Measurements from ENCODE around the gene ROBO4. TPM values are rescaled to one million over a fixed set of nuclear protein-coding genes. Genes with fewer than 3 reads are reported as not detected.
A peak's percentile ranks its signal among the peaks of the same experiment; 100 is the strongest.

Gene ROBO4
- total and polyA plus RNA-seq, 5 donors from 2014 or later = 0.05 to 1.0 TPM; not detected in 3

DNA sequence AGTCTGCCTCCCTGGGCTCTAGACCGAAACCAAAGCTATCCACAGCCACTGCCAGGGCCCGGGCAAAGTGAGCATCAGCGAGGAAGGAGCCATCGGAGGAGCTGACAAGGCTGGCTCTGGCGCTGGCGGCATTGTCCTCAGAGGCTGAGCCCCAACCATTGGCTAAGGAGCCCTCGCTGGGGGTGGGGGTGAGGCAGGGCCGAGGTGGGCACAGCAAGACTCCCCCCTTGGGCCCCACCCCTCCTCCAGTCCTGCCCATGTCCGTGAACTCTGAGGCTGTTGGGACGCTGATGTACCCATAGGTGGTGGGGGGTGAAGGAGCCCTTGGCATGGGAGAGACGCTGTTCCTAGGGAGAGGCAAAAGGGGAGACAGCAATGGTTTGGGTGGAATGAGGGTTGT is 11.2 kb downstream of the ROBO4 start:
- peaks cover 0 to 5% (median 0%) of the 10 kb centered on the region in 4 donors for H3K4me1 Mint-ChIP-seq
- no peak for DNase-seq
- H3K36me3 ChIP-seq (ENCODE audit: control insufficient read depth, insufficient read depth, low read length) = no peaks in the 10 kb centered on the region

DNA sequence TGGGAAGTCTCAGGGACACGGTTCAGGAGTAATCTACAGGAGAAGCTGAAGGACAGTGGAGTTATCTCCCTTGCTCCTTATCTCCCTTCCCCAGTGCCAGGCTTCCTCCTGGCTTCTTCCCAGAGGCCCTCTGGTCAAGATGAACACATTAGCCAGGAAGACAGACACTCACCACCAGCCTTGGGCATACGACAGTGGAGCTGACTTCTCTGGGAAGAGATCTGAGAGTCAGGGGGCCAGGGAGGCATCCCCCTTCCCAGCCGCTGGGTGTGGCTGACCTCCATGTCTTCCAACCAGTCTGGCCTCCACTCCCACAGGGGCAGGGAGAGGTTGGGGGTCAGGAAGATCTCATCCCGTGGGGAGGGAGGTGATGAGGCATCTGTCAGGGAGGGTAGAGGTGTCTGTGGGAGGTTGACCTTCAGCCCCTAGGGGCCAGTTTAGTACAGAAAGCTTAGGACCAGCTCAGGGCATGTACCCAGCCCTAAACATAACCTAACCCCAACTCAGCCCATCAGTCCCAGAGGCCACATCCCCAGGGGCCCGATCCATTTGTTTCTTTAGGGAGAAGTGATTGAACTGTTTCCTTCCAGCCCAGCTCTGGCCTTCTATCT is 12.7 kb downstream of the ROBO4 start:
- Mint-ChIP-seq H3K9me3 (peaks cover 0 to 2% (median 0%) of the 10 kb centered on the region in 7 donors), H3K4me3 (no peak overlapping the region), H3K27ac (no peak overlapping the region), H3K27me3 (peaks cover 11% of the 10 kb centered on the region), H3K36me3 (no peaks in the 10 kb centered on the region), H3K4me1 (peaks cover 0 to 5% (median 0%) of the 10 kb centered on the region in 4 donors)
- Histone ChIP-seq H3K36me3 (ENCODE audit: control insufficient read depth, insufficient read depth, low read length) (no peaks in the 10 kb centered on the region), H3K4me3 (ENCODE audit: low read depth, low read length) (no peak overlapping the region), H3K27ac (ENCODE audit: insufficient read depth, low read length, poor library complexity, severe bottlenecking) (no peak overlapping the region), H3K27me3 (ENCODE audit: control insufficient read depth, insufficient read depth, low read length) (no peaks in the 10 kb centered on the region), H3K4me1 (ENCODE audit: control insufficient read depth, insufficient read depth, low read length, poor library complexity, severe bottlenecking) (no peaks in the 10 kb centered on the region), H3K9me3 (ENCODE audit: control insufficient read depth in 2 of 2, low read length in 2 of 2) (no peaks in the 10 kb centered on the region)
- ATAC-seq (ENCODE audit: low read depth in 2 of 2) (no peak), DNase-seq (no peak)

More for the DNA sequence above, 11.2 kb downstream of the ROBO4 start:
- Mint-ChIP-seq H3K27ac (no peak overlapping the region), H3K27me3 (peaks cover 11% of the 10 kb centered on the region), H3K9me3 (peaks cover 0 to 2% (median 0%) of the 10 kb centered on the region in 7 donors), H3K4me3 (no peak overlapping the region), H3K36me3 (no peaks in the 10 kb centered on the region)
- Histone ChIP-seq H3K9me3 (ENCODE audit: control insufficient read depth in 2 of 2, low read length in 2 of 2) (no peaks in the 10 kb centered on the region), H3K27me3 (ENCODE audit: control insufficient read depth, insufficient read depth, low read length) (no peaks in the 10 kb centered on the region), H3K27ac (ENCODE audit: insufficient read depth, low read length, poor library complexity, severe bottlenecking) (no peak overlapping the region), H3K4me1 (ENCODE audit: control insufficient read depth, insufficient read depth, low read length, poor library complexity, severe bottlenecking) (no peaks in the 10 kb centered on the region), H3K4me3 (ENCODE audit: low read depth, low read length) (no peak overlapping the region)
- ATAC-seq (ENCODE audit: low read depth in 2 of 2) = no peak

DNA sequence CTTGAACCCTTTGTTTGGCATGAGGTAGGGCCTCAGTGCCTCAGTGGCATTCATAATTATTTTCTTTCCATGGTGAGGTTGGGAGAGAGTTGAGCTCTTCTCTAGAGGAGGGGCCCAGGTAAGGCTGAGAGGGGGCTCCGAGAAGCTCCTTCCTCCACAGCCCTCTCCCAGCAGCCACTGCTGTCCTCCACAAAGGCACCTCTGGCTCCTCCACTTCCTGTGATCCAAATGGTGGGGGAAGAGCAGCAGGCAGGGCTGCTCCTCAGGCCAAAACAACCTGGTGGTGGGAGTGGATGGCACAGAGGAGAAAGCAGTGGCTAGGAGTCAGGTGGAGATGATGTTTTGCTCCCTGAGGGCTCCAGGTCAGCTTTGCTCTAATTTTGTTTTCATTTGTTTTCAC is 13.3 kb downstream of the ROBO4 start:
- Histone ChIP-seq H3K4me1 (ENCODE audit: control insufficient read depth, insufficient read depth, low read length, poor library complexity, severe bottlenecking) (no peaks in the 10 kb centered on the region), H3K9me3 (ENCODE audit: control insufficient read depth in 2 of 2, low read length in 2 of 2) (no peaks in the 10 kb centered on the region), H3K36me3 (ENCODE audit: control insufficient read depth, insufficient read depth, low read length) (no peaks in the 10 kb centered on the region), H3K27me3 (ENCODE audit: control insufficient read depth, insufficient read depth, low read length) (no peaks in the 10 kb centered on the region), H3K27ac (ENCODE audit: insufficient read depth, low read length, poor library complexity, severe bottlenecking) (no peak overlapping the region), H3K4me3 (ENCODE audit: low read depth, low read length) (no peak overlapping the region)
- Mint-ChIP-seq H3K27me3 (peaks cover 11% of the 10 kb centered on the region), H3K27ac (no peak overlapping the region), H3K4me3 (no peak overlapping the region), H3K36me3 (no peaks in the 10 kb centered on the region), H3K4me1 (peaks cover 0 to 5% (median 1%) of the 10 kb centered on the region in 4 donors), H3K9me3 (peaks cover 0 to 2% (median 0%) of the 10 kb centered on the region in 7 donors)
- DNase-seq (no peak), ATAC-seq (ENCODE audit: low read depth in 2 of 2) (no peak)

DNA sequence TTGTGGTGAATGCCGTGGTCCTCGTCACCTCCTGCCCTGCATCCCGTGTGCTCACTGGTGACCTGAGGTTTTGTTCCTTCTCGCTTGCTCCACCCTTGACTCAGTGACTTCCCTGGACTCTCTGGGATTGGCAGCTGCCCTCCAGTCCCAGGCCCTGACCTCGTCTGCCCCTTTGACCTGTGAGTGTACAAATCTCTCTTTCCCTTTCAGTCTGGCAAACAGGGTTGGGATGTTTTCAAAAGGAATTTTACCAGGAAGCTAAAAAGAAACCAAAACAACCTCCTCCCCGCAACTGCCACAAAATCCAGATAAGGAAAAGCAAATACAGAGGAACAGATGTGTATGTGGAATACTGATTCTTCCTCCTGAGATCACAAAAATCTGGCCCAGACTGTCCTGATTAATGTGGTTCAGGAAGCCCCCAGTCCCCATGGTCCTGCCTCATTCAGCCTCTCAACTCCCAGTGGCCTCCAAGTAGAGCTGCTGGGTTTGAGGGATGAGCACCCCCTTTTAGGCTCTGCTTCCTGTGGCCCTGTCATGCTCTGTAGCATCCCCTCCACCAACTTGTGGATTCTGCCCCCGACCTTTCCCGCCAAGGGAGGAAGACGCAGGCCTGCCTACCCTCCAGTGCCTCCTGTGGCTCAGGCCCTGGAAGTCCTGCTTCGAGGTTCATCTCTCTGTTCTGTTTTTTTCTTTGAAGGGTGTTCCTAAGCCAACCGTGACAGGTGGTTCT is 15.2 kb downstream of the ROBO4 start:
- Histone ChIP-seq H3K27ac (ENCODE audit: insufficient read depth, low read length, poor library complexity, severe bottlenecking) (no peak overlapping the region), H3K9me3 (ENCODE audit: control insufficient read depth in 2 of 2, low read length in 2 of 2) (no peaks in the 10 kb centered on the region), H3K36me3 (ENCODE audit: control insufficient read depth, insufficient read depth, low read length) (no peaks in the 10 kb centered on the region), H3K4me1 (ENCODE audit: control insufficient read depth, insufficient read depth, low read length, poor library complexity, severe bottlenecking) (peaks cover under 1% of the 10 kb centered on the region), H3K27me3 (ENCODE audit: control insufficient read depth, insufficient read depth, low read length) (no peaks in the 10 kb centered on the region), H3K4me3 (ENCODE audit: low read depth, low read length) (no peak overlapping the region)
- Mint-ChIP-seq H3K27ac (no peak overlapping the region), H3K9me3 (peaks cover 0 to 2% (median 0%) of the 10 kb centered on the region in 7 donors), H3K4me3 (no peak overlapping the region), H3K27me3 (peaks cover 4% of the 10 kb centered on the region), H3K4me1 (peaks cover 0 to 10% (median 2%) of the 10 kb centered on the region in 4 donors), H3K36me3 (no peaks in the 10 kb centered on the region)
- DNase-seq (no peak), ATAC-seq (ENCODE audit: low read depth in 2 of 2) (no peak)

DNA sequence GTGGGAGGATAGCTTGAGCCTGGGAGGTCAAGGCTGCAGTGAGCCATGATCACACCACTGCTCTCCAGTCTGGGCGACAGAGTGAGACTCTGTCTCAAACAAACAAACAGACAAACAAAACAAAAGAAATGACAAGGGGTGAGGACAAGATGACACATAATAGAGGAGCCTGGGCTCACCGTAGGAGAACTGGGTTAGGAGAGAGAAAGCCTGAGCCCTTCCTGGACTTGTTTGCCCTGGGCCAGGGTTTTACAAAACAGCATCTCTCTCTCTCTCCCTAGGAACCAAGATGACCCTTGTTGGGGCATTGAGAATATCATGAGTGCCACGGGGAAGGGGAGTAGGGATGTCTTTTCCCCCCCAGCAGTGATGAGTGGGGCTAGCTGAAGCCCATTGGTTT is 16.7 kb downstream of the ROBO4 start:
- H3K9me3 ChIP-seq (ENCODE audit: control insufficient read depth in 2 of 2, low read length in 2 of 2) = no peaks in the 10 kb centered on the region
- no peak overlapping the region for H3K4me3 ChIP-seq (ENCODE audit: low read depth, low read length)
- H3K36me3 ChIP-seq (ENCODE audit: control insufficient read depth, insufficient read depth, low read length) = no peaks in the 10 kb centered on the region
- ATAC-seq (ENCODE audit: low read depth in 2 of 2) (no peak), DNase-seq (no peak)
- no peak overlapping the region for H3K27ac ChIP-seq (ENCODE audit: insufficient read depth, low read length, poor library complexity, severe bottlenecking)
- peaks cover 16% of the 10 kb centered on the region for H3K4me1 ChIP-seq (ENCODE audit: control insufficient read depth, insufficient read depth, low read length, poor library complexity, severe bottlenecking)
- H3K36me3 Mint-ChIP-seq = no peaks in the 10 kb centered on the region
- H3K4me1 Mint-ChIP-seq = peaks cover 0 to 19% (median 0%) of the 10 kb centered on the region in 4 donors
- H3K9me3 Mint-ChIP-seq = peaks cover 0 to 2% (median 0%) of the 10 kb centered on the region in 7 donors
- H3K4me3 Mint-ChIP-seq = no peak overlapping the region
- H3K27ac Mint-ChIP-seq = peak overlapping the region in 1 of 3 donors; percentile 8
- H3K27me3 ChIP-seq (ENCODE audit: control insufficient read depth, insufficient read depth, low read length) = no peaks in the 10 kb centered on the region
- H3K27me3 Mint-ChIP-seq = peaks cover 4% of the 10 kb centered on the region

DNA sequence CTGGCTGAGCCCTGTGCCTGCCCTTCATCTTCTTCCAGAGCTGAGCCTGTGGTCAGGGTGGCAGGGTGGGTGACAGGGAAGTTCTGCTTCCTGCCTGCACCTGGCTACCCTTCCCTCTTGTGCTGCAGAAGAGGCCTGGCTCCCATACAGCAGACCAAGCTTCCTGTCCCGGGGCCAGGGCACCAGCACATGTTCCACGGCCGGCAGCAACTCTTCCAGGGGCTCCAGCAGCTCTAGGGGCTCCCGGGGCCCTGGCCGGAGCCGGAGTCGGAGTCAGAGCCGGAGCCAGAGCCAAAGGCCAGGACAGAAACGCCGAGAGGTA is 17.4 kb downstream of the ROBO4 start:
- H3K36me3 ChIP-seq (ENCODE audit: control insufficient read depth, insufficient read depth, low read length) = no peaks in the 10 kb centered on the region
- Mint-ChIP-seq H3K27me3 (peaks cover 5% of the 10 kb centered on the region), H3K4me1 (peaks cover 0 to 24% (median 2%) of the 10 kb centered on the region in 4 donors), H3K4me3 (no peak overlapping the region), H3K27ac (no peak overlapping the region), H3K36me3 (no peaks in the 10 kb centered on the region), H3K9me3 (peaks cover 0 to 2% (median 0%) of the 10 kb centered on the region in 7 donors)
- ATAC-seq (ENCODE audit: low read depth in 2 of 2) (no peak), DNase-seq (no peak)
- no peaks in the 10 kb centered on the region for H3K9me3 ChIP-seq (ENCODE audit: control insufficient read depth in 2 of 2, low read length in 2 of 2)
- no peak overlapping the region for H3K4me3 ChIP-seq (ENCODE audit: low read depth, low read length)
- H3K27me3 ChIP-seq (ENCODE audit: control insufficient read depth, insufficient read depth, low read length) = peaks cover under 1% of the 10 kb centered on the region
- H3K4me1 ChIP-seq (ENCODE audit: control insufficient read depth, insufficient read depth, low read length, poor library complexity, severe bottlenecking) = peaks cover 20% of the 10 kb centered on the region
- no peak overlapping the region for H3K27ac ChIP-seq (ENCODE audit: insufficient read depth, low read length, poor library complexity, severe bottlenecking)

DNA sequence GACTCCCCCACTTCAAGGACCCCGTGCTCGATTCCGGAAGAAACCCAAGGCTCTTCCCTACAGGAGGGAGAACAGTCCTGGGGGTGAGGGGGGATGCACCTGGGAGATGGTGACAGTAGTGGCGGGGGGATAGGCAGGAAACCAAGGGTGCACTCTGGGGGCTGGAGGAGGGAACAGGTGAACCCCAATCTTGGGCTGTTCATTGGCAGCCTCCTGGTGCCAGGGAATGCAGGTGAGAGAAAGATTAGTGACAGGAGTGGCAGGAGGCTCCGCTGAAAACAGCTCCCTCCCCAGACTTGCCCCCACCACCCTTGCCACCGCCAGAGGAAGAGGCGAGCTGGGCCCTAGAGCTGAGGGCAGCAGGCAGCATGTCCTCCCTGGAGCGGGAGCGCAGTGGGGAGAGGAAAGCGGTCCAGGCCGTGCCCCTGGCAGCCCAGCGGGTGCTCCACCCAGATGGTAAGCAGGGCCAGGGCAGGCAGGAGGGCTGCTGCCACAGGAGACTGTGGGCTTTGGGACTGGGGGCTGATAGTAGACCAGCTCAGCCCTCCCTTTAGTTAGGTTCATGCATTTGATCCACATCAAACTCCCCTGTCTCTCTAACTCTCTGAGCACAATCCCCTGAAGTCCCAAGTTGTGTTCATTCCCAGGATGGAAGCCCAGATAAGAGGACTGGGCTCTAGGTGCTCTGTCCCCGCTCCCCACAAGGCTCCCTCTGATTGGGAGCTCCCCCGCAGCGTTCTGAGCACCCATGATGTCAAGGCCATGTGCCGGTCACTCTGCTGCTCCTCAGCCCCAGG is 18.0 kb downstream of the ROBO4 start:
- H3K27ac ChIP-seq (ENCODE audit: insufficient read depth, low read length, poor library complexity, severe bottlenecking) = no peak overlapping the region
- peaks cover 3% of the 10 kb centered on the region for H3K27me3 ChIP-seq (ENCODE audit: control insufficient read depth, insufficient read depth, low read length)
- no peak for ATAC-seq (ENCODE audit: low read depth in 2 of 2)
- Mint-ChIP-seq H3K36me3 (no peaks in the 10 kb centered on the region), H3K27me3 (peaks cover 9% of the 10 kb centered on the region), H3K9me3 (peaks cover 0 to 3% (median 0%) of the 10 kb centered on the region in 7 donors), H3K4me1 (peaks cover 0 to 24% (median 2%) of the 10 kb centered on the region in 4 donors), H3K27ac (peak overlapping the region in 1 of 3 donors; percentile 85), H3K4me3 (peak overlapping the region in 1 of 4 donors; percentile 94)
- H3K4me1 ChIP-seq (ENCODE audit: control insufficient read depth, insufficient read depth, low read length, poor library complexity, severe bottlenecking) = peaks cover 20% of the 10 kb centered on the region
- no peaks in the 10 kb centered on the region for H3K9me3 ChIP-seq (ENCODE audit: control insufficient read depth in 2 of 2, low read length in 2 of 2)
- no peaks in the 10 kb centered on the region for H3K36me3 ChIP-seq (ENCODE audit: control insufficient read depth, insufficient read depth, low read length)
- no peak for DNase-seq
- no peak overlapping the region for H3K4me3 ChIP-seq (ENCODE audit: low read depth, low read length)

Measured in CD4-positive, CD25-positive, alpha-beta regulatory T cell (primary cell).